Lower leg skin (tissue), 3 donors: ENCODE data around the gene PXK.

Experiments
- POLR2A ChIP-seq, 2 donors: fragments of 450-650 bp; IDR thresholded peaks; one replicate each; pipeline ENCODE4 v1.6.1; 2016 to 2017; ENCODE audit warnings: antibody characterized with exemption in 2 of 2, mild to moderate bottlenecking in 1 of 2, moderate library complexity in 1 of 2
- TF ChIP-seq, protein P1 (sequence below), 3 donors: fragments of 450-650 bp; IDR thresholded peaks; one replicate each; pipeline ENCODE4 v1.5.1; 2016; ENCODE audit warnings: antibody characterized with exemption in 3 of 3, mild to moderate bottlenecking in 3 of 3, moderate library complexity in 2 of 3

DNA sequence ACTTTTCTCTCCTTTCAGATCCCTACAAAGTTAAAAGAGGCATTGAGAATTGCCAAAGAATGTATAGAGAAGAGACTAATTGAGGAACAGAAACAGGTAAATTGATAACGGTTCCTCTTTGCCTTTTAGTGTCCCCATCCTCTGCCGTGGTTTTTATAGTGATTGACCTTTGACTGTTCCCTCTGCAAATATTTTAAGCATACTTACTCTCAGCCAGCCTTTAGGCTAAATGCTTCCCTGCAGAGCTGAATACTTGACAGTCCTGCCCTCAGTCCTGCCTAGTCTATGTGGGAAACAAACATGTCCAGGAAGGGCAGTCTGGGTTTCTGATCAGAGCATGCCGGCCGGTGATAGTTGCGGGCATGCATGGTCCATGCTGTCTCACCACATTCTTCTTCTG lies 76.2 kb downstream of the PXK start:
- TF ChIP-seq, protein P1, sequence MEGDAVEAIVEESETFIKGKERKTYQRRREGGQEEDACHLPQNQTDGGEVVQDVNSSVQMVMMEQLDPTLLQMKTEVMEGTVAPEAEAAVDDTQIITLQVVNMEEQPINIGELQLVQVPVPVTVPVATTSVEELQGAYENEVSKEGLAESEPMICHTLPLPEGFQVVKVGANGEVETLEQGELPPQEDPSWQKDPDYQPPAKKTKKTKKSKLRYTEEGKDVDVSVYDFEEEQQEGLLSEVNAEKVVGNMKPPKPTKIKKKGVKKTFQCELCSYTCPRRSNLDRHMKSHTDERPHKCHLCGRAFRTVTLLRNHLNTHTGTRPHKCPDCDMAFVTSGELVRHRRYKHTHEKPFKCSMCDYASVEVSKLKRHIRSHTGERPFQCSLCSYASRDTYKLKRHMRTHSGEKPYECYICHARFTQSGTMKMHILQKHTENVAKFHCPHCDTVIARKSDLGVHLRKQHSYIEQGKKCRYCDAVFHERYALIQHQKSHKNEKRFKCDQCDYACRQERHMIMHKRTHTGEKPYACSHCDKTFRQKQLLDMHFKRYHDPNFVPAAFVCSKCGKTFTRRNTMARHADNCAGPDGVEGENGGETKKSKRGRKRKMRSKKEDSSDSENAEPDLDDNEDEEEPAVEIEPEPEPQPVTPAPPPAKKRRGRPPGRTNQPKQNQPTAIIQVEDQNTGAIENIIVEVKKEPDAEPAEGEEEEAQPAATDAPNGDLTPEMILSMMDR (IDR thresholded peaks at IDR 0.05) = no peak
- no peak for TF ChIP-seq POLR2A (IDR thresholded peaks at IDR 0.05)
